GM21717 (cell line): ENCODE measurements around the gene CCDC172.

Experiments
- ATAC-seq: cut with Tn5 transposase; IDR thresholded peaks from one replicate; pipeline ENCODE4 v1.9.1; 2021; ENCODE audit warnings: mild to moderate bottlenecking, moderate library complexity; ENCODE audit not compliant: unreplicated experiment

Gene CCDC172

GRCh38 chr10:116429288-116429977 is 105.2 kb downstream of the CCDC172 start:
- no peak for ATAC-seq
